Mesothelial cell of epicardium (in vitro differentiated cells): ENCODE results near the gene LY6G5C. TPM values are rescaled to one million over a fixed set of nuclear protein-coding genes. Genes with fewer than 3 reads are reported as not detected.
A peak's percentile ranks its signal among the peaks of the same experiment; 100 is the strongest.

ENCODE experiments used
- DNase-seq, 2 experiments: peaks; one replicate each; pipeline ENCODE4 v3.0.0; 2021; ENCODE audit warnings: low spot score in 2 of 2; ENCODE audit not compliant: unreplicated experiment in 2 of 2
- H3K27ac Mint-ChIP-seq: 2 replicates; pipeline ENCODE4 v1.8.0; 2021; ENCODE audit warnings: mixed read lengths
- H3K27me3 Mint-ChIP-seq: 2 replicates; pipeline ENCODE4 v1.8.0; 2021; ENCODE audit warnings: low read depth, mixed read lengths
- H3K36me3 Mint-ChIP-seq: 2 replicates; pipeline ENCODE4 v1.8.0; 2021; ENCODE audit warnings: mixed read lengths
- H3K4me1 Mint-ChIP-seq: 2 replicates; pipeline ENCODE4 v1.8.0; 2021; ENCODE audit warnings: mixed read lengths
- H3K4me3 Mint-ChIP-seq: 2 replicates; pipeline ENCODE4 v1.8.0; 2021; ENCODE audit warnings: mild to moderate bottlenecking, moderate library complexity, mixed read lengths
- H3K9me3 Mint-ChIP-seq: 2 replicates; pipeline ENCODE4 v1.8.0; 2021; ENCODE audit warnings: mixed read lengths
- total RNA-seq: library from RNA; stranded (reverse); gene quantifications from 3 replicates; pipeline ENCODE4 v1.2.1, GENCODE V29; 2021
- TF ChIP-seq, protein P1 (sequence below): fragments of 200-600 bp; sonication (generic); IDR thresholded peaks from one replicate; pipeline ENCODE4 v1.5.0; 2021; ENCODE audit warnings: antibody characterized with exemption; ENCODE audit not compliant: unreplicated experiment

The LY6G5C gene
- total RNA-seq, 1 donor from 2014 or later, result 1.5 TPM

DNA sequence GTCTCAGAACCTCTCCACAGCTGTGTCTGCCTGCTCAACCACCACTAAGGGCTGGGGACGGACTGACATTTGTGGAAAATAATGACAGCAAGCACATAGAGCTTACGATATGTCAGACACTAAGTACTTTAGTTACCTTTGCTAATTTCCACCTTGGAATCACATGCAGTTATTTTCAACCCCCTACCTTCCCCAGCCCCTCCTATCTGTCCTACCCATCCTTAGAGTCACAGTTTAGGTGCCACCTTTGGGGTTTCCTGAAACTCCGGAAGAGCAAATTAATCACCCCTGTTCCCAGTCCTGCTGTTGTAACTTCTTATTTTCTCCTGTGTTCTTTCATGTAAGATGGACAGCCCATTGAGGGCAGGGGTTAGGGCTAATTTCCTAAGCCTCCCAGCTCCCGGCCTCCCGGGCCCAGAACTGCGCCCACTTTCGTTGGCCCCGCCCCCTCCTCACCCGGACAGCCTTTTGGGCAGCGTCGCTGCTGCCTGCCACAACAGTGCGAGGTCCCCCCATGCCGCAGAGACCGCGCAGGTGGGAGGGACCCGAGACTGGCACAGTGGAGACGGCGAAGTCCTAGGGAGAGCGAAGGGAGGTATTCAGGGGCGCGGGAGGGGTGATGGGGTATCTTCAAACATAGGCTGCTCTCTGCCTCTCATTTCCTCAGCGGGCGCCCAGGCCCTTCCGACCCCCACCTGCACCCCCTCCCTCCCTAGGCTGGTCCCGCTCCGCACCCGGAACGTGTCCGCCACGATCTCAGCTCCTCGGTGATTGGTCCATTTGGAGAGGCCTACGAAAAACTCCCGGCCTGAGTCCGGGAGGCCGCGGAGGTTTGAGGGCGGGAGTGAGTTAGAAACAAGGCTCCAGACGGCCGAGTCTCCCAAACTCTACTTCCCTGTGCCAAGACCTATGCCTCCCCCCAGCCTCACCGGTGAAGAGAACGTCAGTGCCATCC lies 47.1 kb upstream of the LY6G5C start:
- Mint-ChIP-seq H3K36me3 (peaks cover 40% of the 10 kb centered on the region), H3K4me1 (peaks cover 22% of the 10 kb centered on the region)

DNA sequence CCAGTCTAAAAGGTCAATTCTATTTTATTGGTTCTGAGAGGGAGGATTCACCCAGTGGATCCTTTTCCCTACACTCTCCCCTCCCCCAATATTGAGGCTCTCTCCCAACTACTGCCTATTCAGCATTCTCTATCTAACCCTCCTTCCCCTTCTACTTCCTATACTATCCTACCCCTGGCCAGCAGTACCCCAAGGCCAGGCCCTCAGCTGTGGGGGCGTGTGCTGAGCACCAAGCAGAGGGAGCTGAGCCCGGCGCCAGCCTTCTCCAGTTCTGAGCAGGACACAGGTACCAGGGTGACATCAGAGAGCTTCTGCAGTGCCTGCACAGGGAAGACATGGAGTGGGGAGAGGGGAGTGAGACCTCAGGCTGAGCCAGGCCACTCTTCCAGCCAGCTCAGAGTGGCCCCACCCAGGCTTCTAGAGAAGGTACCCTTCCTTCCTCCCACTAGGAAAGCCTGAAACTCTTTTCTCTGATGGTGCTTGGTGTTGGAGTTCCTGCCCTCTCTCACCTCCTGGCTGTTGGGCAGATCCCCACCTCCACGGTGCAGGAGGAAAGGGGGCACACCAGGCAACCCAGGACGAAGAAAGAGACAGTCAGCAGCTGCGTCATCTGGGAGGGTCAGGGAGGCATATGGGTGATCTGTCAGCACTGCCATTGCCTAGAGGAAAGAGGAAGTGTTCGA lies 46.3 kb upstream of the LY6G5C start:
- TF ChIP-seq, protein P1, sequence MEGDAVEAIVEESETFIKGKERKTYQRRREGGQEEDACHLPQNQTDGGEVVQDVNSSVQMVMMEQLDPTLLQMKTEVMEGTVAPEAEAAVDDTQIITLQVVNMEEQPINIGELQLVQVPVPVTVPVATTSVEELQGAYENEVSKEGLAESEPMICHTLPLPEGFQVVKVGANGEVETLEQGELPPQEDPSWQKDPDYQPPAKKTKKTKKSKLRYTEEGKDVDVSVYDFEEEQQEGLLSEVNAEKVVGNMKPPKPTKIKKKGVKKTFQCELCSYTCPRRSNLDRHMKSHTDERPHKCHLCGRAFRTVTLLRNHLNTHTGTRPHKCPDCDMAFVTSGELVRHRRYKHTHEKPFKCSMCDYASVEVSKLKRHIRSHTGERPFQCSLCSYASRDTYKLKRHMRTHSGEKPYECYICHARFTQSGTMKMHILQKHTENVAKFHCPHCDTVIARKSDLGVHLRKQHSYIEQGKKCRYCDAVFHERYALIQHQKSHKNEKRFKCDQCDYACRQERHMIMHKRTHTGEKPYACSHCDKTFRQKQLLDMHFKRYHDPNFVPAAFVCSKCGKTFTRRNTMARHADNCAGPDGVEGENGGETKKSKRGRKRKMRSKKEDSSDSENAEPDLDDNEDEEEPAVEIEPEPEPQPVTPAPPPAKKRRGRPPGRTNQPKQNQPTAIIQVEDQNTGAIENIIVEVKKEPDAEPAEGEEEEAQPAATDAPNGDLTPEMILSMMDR, result no peak
- Mint-ChIP-seq H3K36me3 (peaks cover 41% of the 10 kb centered on the region), H3K27ac (no peak overlapping the region), H3K4me1 (peaks cover 22% of the 10 kb centered on the region), H3K9me3 (no peaks in the 10 kb centered on the region), H3K4me3 (peak overlapping the region; percentile 100), H3K27me3 (no peaks in the 10 kb centered on the region)
- no peak for DNase-seq

More for the DNA sequence above, 47.1 kb upstream of the LY6G5C start:
- Mint-ChIP-seq H3K27me3 (no peaks in the 10 kb centered on the region), H3K27ac (no peak overlapping the region), H3K9me3 (no peaks in the 10 kb centered on the region), H3K4me3 (peak overlapping the region; percentile 100)
- DNase-seq, result no peak
- TF ChIP-seq, protein P1, result no peak

DNA sequence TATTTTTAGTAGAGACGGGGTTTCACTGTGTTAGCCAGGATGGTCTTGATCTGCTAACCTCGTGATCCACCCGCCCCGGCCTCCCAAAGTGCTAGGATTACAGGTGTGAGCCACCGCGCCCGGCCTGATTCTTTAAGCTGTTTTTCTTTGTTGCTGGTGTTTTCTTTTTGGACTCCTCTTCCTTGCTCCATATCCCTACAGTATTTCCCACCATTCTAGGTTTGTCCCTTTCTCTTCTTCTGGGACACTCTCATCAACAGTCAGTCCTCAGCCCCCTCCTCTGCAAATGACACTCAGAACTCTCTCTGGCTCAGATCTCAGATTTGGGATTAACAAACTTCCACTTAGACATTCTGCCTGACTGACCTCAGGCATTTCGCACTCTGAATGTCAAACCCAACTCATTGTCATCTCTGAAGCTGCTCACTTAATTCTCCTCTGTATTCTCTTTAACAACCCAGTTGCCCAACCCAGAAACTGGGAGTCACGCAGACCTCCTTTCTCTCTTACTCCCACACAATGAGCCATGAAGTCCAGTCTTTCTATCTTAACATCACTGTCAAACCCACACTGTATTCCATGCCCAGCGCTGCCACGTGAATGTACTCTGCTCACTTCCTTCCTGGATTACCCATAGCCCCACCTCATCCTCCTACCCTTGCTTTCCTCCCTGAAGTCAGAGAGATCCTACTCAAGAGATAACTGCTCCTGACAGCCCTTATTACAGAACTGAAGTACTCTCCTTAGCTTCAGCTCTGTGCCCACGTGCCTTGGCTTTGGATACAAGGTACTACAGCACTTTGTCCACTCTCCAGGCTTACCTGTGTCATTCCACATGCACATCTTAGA lies 44.9 kb upstream of the LY6G5C start:
- no peak for DNase-seq
- peak overlapping the region; percentile 3 for H3K27ac Mint-ChIP-seq
- H3K36me3 Mint-ChIP-seq, result peaks cover 33% of the 10 kb centered on the region
- TF ChIP-seq, protein P1, result no peak
- no peaks in the 10 kb centered on the region for H3K9me3 Mint-ChIP-seq
- H3K27me3 Mint-ChIP-seq, result no peaks in the 10 kb centered on the region
- H3K4me1 Mint-ChIP-seq, result peaks cover 21% of the 10 kb centered on the region
- no peak overlapping the region for H3K4me3 Mint-ChIP-seq

DNA sequence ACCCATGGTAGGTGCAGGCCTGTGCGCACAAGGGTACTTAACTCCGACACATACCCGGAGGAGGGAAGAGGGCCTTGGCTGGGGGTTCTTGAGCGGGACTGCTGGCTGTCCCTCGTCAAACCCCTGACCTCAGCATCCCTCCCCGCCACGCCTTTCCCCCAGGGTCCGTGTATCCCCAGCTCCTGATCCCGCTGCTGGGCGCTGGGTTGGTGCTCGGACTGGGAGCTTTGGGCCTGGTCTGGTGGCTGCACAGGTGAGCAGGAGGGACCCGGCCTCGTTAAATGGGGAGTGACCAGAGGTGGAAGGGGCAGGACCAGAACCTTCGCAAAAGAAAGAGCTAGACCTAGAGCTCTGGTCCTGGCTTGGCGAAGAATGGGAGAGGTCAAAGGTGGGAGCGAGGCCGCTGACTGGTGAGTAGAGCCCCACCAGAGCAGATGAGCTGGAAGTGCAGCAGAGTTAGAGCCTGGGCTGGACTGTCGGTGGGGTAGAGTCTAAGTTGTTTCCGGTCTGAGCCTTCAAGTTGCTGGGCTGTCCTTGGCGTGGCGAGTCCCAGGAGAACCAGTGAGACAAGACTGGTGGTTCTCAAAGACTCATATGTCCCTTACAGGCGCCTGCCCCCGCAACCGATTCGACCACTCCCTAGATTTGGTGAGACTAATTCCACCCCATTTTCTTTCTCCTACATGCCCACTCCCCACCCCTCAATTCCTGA lies 43.3 kb upstream of the LY6G5C start:
- Mint-ChIP-seq H3K4me1 (peaks cover 19% of the 10 kb centered on the region), H3K9me3 (no peaks in the 10 kb centered on the region), H3K36me3 (peaks cover 30% of the 10 kb centered on the region), H3K27ac (peak overlapping the region; percentile 47), H3K27me3 (no peaks in the 10 kb centered on the region), H3K4me3 (no peak overlapping the region)
- no peak for DNase-seq
- TF ChIP-seq, protein P1, result no peak
